Nephron (organoid): ENCODE data around the gene IL19.
A peak's percentile ranks its signal among the peaks of the same experiment; 100 is the strongest.

ENCODE experiments used
- H3K27ac Mint-ChIP-seq, 3 experiments: 2 replicates each; pipeline ENCODE4 v1.8.0; 2020; ENCODE audit warnings: mixed read lengths in 3 of 3, mild to moderate bottlenecking in 2 of 3, moderate library complexity in 1 of 3
- H3K27me3 Mint-ChIP-seq: 2 replicates; pipeline ENCODE4 v1.8.0; 2021; ENCODE audit warnings: low read depth, mild to moderate bottlenecking, moderate library complexity, mixed read lengths
- H3K36me3 Mint-ChIP-seq: 2 replicates; pipeline ENCODE4 v1.8.0; 2020; ENCODE audit warnings: low read depth, mixed read lengths
- H3K4me1 Mint-ChIP-seq: 2 replicates; pipeline ENCODE4 v1.8.0; 2020; ENCODE audit warnings: mixed read lengths
- H3K4me3 Mint-ChIP-seq, 3 experiments: 2 replicates each; pipeline ENCODE4 v1.8.0; 2020; ENCODE audit warnings: mild to moderate bottlenecking in 3 of 3, mixed read lengths in 3 of 3, moderate library complexity in 2 of 3
- H3K9me3 Mint-ChIP-seq: 2 replicates; pipeline ENCODE4 v1.8.0; 2020; ENCODE audit warnings: mixed read lengths
- TF ChIP-seq, protein P1 (sequence below), 3 experiments: fragments of 200-600 bp; sonication (generic); IDR thresholded peaks; one replicate each; pipeline ENCODE4 v1.5.0; 2021; ENCODE audit warnings: antibody characterized with exemption in 3 of 3; ENCODE audit not compliant: unreplicated experiment in 3 of 3

The IL19 gene

GRCh38 chr1:206828765-206829164 is 58.2 kb downstream of the IL19 start:
- Mint-ChIP-seq H3K36me3 (no peaks in the 10 kb centered on the region), H3K9me3 (no peaks in the 10 kb centered on the region), H3K27ac (no peak overlapping the region), H3K27me3 (peaks cover 27% of the 10 kb centered on the region), H3K4me1 (peaks cover 27% of the 10 kb centered on the region), H3K4me3 (no peak overlapping the region)
- TF ChIP-seq, protein P1, sequence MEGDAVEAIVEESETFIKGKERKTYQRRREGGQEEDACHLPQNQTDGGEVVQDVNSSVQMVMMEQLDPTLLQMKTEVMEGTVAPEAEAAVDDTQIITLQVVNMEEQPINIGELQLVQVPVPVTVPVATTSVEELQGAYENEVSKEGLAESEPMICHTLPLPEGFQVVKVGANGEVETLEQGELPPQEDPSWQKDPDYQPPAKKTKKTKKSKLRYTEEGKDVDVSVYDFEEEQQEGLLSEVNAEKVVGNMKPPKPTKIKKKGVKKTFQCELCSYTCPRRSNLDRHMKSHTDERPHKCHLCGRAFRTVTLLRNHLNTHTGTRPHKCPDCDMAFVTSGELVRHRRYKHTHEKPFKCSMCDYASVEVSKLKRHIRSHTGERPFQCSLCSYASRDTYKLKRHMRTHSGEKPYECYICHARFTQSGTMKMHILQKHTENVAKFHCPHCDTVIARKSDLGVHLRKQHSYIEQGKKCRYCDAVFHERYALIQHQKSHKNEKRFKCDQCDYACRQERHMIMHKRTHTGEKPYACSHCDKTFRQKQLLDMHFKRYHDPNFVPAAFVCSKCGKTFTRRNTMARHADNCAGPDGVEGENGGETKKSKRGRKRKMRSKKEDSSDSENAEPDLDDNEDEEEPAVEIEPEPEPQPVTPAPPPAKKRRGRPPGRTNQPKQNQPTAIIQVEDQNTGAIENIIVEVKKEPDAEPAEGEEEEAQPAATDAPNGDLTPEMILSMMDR (IDR thresholded peaks at IDR 0.05; ENCODE audit: unreplicated experiment in 3 of 3) = no peak

DNA sequence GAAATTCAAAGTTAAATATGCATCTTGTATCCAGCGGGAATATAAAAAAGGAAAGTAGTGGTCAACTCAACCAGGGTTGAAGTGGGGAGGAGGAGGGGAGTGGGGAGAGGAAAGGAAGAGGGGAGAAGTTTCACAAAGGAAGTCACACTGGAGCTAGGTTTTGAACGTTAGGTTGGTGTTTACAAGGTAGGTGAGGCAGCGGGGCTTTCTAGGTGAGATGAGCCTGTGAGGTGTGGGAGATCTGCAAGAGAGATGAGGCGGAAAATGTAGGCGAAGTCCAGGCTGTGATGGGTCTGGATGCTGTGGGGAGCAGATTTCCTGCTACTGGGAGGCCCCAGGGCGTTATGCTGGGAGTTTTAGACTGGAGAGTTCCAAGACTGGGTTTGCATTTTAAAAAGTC is 58.7 kb downstream of the IL19 start:
- no peak overlapping the region for H3K4me3 Mint-ChIP-seq
- H3K4me1 Mint-ChIP-seq = peaks cover 23% of the 10 kb centered on the region
- peaks cover 30% of the 10 kb centered on the region for H3K27me3 Mint-ChIP-seq
- no peak overlapping the region for H3K27ac Mint-ChIP-seq
- TF ChIP-seq, protein P1 (IDR thresholded peaks at IDR 0.05; ENCODE audit: unreplicated experiment in 3 of 3) = no peak
- H3K9me3 Mint-ChIP-seq = no peaks in the 10 kb centered on the region
- H3K36me3 Mint-ChIP-seq = no peaks in the 10 kb centered on the region

- no peak overlapping the region for H3K27ac Mint-ChIP-seq
- H3K4me1 Mint-ChIP-seq = peaks cover 21% of the 10 kb centered on the region
- H3K9me3 Mint-ChIP-seq = no peaks in the 10 kb centered on the region
- H3K4me3 Mint-ChIP-seq = no peak overlapping the region
- H3K36me3 Mint-ChIP-seq = no peaks in the 10 kb centered on the region
- TF ChIP-seq, protein P1 (IDR thresholded peaks at IDR 0.05; ENCODE audit: unreplicated experiment in 3 of 3) = no peak
- H3K27me3 Mint-ChIP-seq = peaks cover 36% of the 10 kb centered on the region
Measured at GRCh38 chr1:206829875-206830274, 59.3 kb downstream of the IL19 start.

DNA sequence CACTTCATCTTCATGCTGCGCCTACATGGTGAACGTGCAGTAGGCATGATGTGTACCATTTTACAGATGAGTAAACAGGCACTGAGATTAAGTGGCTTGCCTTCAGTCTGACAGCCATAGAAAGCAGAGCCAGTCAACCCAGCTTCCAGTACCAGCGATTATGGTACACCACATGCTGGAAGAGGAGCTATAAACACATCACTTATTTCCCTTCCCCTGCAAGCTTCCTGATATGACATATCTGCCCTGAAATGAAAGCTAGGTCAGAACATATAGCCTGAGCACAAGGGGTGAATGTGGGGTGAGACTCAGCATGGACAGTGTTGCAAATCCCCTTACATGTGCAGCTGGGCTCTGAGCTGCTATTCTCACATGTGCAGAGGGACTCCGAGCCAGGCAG is 61.1 kb downstream of the IL19 start:
- H3K36me3 Mint-ChIP-seq = no peaks in the 10 kb centered on the region
- H3K27me3 Mint-ChIP-seq = peaks cover 43% of the 10 kb centered on the region
- TF ChIP-seq, protein P1 (IDR thresholded peaks at IDR 0.05; ENCODE audit: unreplicated experiment in 3 of 3) = no peak
- H3K4me3 Mint-ChIP-seq = no peak overlapping the region
- H3K9me3 Mint-ChIP-seq = no peaks in the 10 kb centered on the region
- H3K4me1 Mint-ChIP-seq = peaks cover 7% of the 10 kb centered on the region
- no peak overlapping the region for H3K27ac Mint-ChIP-seq

GRCh38 chr1:206832352-206832880 is 61.8 kb downstream of the IL19 start:
- no peaks in the 10 kb centered on the region for H3K9me3 Mint-ChIP-seq
- H3K36me3 Mint-ChIP-seq = no peaks in the 10 kb centered on the region
- H3K4me1 Mint-ChIP-seq = peaks cover 5% of the 10 kb centered on the region
- TF ChIP-seq, protein P1 (IDR thresholded peaks at IDR 0.05; ENCODE audit: unreplicated experiment in 3 of 3) = no peak
- H3K27me3 Mint-ChIP-seq = peaks cover 49% of the 10 kb centered on the region
- H3K27ac Mint-ChIP-seq = no peak overlapping the region
- H3K4me3 Mint-ChIP-seq = no peak overlapping the region

- H3K4me1 Mint-ChIP-seq = peaks cover 5% of the 10 kb centered on the region
- H3K27me3 Mint-ChIP-seq = peaks cover 51% of the 10 kb centered on the region
- no peaks in the 10 kb centered on the region for H3K36me3 Mint-ChIP-seq
- no peak overlapping the region for H3K4me3 Mint-ChIP-seq
- no peaks in the 10 kb centered on the region for H3K9me3 Mint-ChIP-seq
- TF ChIP-seq, protein P1 (IDR thresholded peaks at IDR 0.05; ENCODE audit: unreplicated experiment in 3 of 3) = no peak
- H3K27ac Mint-ChIP-seq = peak overlapping the region in 1 of 3 experiments; percentile 3
Measured at GRCh38 chr1:206833106-206833680, 62.6 kb downstream of the IL19 start.
